HFF-Myc (cell line): ENCODE data around the gene DRD4.
"Not testable (repeated sequence)": the region's sequence is repeated elsewhere in the genome, so short reads cannot be mapped to it uniquely, and the experiment has no call there.

Experiments used
- DNase-seq: peaks from one replicate; pipeline ENCODE4 v3.0.0-alpha.2; 2011; ENCODE audit warnings: low read depth; ENCODE audit errors: extremely low read depth
- H3K4me3 ChIP-seq: replicated peaks from 2 replicates; pipeline ENCODE4 v1.5.1; 2011; ENCODE audit warnings: low read depth, mild to moderate bottlenecking, control low read depth, low read length
- CTCF ChIP-seq: IDR thresholded peaks from 2 replicates; pipeline ENCODE4 v1.5.1; 2012; ENCODE audit warnings: mild to moderate bottlenecking, low read depth, low read length, control low read depth; ENCODE audit errors: missing control alignments

Gene DRD4

GRCh38 chr11:689625-690024 is 52.6 kb downstream of the DRD4 start:
- no peak overlapping the region for H3K4me3 ChIP-seq
- no peak for TF ChIP-seq CTCF

GRCh38 chr11:690244-690643 is 53.2 kb downstream of the DRD4 start:
- not testable (repeated sequence) for H3K4me3 ChIP-seq, DNase-seq

More at GRCh38 chr11:689625-690024, 52.6 kb downstream of the DRD4 start:
- no peak for DNase-seq
